ENCODE results near the gene DDIT3.

DNA sequence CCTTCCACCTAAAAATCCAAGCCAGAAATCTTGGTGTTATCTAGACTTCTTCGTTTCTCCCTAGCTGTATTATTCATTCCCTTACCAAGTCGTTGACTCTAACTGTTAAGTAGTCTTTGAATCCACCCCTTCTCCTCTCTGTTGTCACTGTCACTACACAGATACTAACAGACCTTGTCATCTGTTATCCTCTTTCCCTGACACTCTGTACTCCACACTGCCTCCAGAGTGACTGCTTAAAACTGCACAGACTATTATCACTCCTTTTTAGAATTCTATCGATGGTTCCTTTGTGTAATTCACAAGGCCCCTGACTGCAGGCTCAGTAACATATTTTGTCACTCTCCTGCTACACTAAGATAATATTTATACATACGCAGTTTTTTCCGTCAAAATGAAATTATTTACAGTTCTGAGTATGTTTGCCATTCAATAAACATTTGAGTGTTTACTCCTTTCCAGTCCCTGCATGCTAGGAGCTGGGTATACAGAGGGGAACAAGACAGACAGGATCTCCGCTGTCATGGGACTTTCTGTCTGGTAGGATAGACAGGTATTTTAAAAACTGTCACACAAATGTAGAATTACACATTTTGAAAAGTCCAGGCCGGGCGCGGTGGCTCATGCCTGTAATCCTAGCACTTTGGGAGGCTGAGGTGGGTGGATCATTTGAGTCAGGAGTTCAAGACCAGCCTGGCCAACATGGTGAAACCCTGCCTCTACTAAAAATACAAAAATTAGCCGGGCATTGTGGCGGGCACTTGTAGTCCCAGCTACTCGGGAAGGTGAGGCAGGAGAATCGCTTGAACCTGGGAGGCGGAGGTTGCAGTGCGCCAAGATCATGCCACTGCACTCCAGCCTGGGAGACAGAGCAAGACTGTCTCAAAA lies 28.7 kb downstream of the DDIT3 start:
- TF ChIP-seq EGR1 (IDR thresholded peaks at IDR 0.05) (no peak), TCF12 (IDR thresholded peaks at IDR 0.05; ENCODE audit: low read depth) (no peak), TAF1 (IDR thresholded peaks at IDR 0.05; ENCODE audit: low read depth) (no peak), YY1 (IDR thresholded peaks at IDR 0.05; ENCODE audit: low read depth) (no peak), RAD21 (IDR thresholded peaks at IDR 0.05; ENCODE audit: low read depth) (no peak), CEBPB (IDR thresholded peaks at IDR 0.05) (no peak)
- TF ChIP-seq, protein P1, sequence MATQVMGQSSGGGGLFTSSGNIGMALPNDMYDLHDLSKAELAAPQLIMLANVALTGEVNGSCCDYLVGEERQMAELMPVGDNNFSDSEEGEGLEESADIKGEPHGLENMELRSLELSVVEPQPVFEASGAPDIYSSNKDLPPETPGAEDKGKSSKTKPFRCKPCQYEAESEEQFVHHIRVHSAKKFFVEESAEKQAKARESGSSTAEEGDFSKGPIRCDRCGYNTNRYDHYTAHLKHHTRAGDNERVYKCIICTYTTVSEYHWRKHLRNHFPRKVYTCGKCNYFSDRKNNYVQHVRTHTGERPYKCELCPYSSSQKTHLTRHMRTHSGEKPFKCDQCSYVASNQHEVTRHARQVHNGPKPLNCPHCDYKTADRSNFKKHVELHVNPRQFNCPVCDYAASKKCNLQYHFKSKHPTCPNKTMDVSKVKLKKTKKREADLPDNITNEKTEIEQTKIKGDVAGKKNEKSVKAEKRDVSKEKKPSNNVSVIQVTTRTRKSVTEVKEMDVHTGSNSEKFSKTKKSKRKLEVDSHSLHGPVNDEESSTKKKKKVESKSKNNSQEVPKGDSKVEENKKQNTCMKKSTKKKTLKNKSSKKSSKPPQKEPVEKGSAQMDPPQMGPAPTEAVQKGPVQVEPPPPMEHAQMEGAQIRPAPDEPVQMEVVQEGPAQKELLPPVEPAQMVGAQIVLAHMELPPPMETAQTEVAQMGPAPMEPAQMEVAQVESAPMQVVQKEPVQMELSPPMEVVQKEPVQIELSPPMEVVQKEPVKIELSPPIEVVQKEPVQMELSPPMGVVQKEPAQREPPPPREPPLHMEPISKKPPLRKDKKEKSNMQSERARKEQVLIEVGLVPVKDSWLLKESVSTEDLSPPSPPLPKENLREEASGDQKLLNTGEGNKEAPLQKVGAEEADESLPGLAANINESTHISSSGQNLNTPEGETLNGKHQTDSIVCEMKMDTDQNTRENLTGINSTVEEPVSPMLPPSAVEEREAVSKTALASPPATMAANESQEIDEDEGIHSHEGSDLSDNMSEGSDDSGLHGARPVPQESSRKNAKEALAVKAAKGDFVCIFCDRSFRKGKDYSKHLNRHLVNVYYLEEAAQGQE (IDR thresholded peaks at IDR 0.05; ENCODE audit: low read depth), result no peak
